WTC11 (cell line): Measurements from ENCODE around the gene ANTXR2. TPM values are rescaled to one million over a fixed set of nuclear protein-coding genes. Genes with fewer than 3 reads are reported as not detected.

ENCODE experiments used
- ATAC-seq: fragments of 200-7000 bp; cut with Tn5 transposase; 2 replicates; pipeline ENCODE4 v1.10.0; 2021; ENCODE audit warnings: mild to moderate bottlenecking, moderate library complexity
- CTCF ChIA-PET: fragments of 300-600 bp; sonication (Branson Sonifier 250); formaldehyde crosslinking; loops from one replicate; lab custom pipeline; 2021; ENCODE audit warnings: antibody characterized with exemption; lab: Charles Lee
- POLR2A ChIA-PET: fragments of 350-600 bp; sonication (Branson Sonifier 250); formaldehyde crosslinking; loops from one replicate; lab custom pipeline; 2021; ENCODE audit warnings: antibody characterized with exemption; lab: Charles Lee
- DNase-seq: peaks from one replicate; pipeline ENCODE4 v3.0.0; 2021; ENCODE audit warnings: low spot score
- H3K27ac Mint-ChIP-seq: 2 replicates; pipeline ENCODE4 v1.8.0; 2021; ENCODE audit warnings: mixed read lengths
- H3K27me3 Mint-ChIP-seq: 2 replicates; pipeline ENCODE4 v1.8.0; 2021; ENCODE audit warnings: low read depth, mild to moderate bottlenecking, moderate library complexity, mixed read lengths
- H3K36me3 Mint-ChIP-seq: 2 replicates; pipeline ENCODE4 v1.8.0; 2021; ENCODE audit warnings: mixed read lengths
- H3K4me1 Mint-ChIP-seq: 2 replicates; pipeline ENCODE4 v1.8.0; 2022; ENCODE audit warnings: mixed read lengths
- H3K4me3 Mint-ChIP-seq: 2 replicates; pipeline ENCODE4 v1.8.0; 2021; ENCODE audit warnings: mild to moderate bottlenecking, moderate library complexity, mixed read lengths
- H3K9me3 Mint-ChIP-seq: 2 replicates; pipeline ENCODE4 v1.8.0; 2021; ENCODE audit warnings: mixed read lengths
- CTCF ChIP-seq: fragments of 200-600 bp; IDR thresholded peaks from 2 replicates; pipeline ENCODE4 v1.8.0; 2022; ENCODE audit warnings: antibody characterized with exemption
- E2F1 ChIP-seq: sonication (generic); formaldehyde crosslinking; IDR thresholded peaks from 2 replicates; pipeline ENCODE4 v1.8.0; 2022; ENCODE audit warnings: mild to moderate bottlenecking, missing genetic modification reagents
- IRF2 ChIP-seq: sonication (generic); formaldehyde crosslinking; IDR thresholded peaks from 2 replicates; pipeline ENCODE4 v1.8.0; 2022; ENCODE audit warnings: low read depth, missing genetic modification reagents, borderline replicate concordance
- JUN ChIP-seq: sonication (generic); formaldehyde crosslinking; IDR thresholded peaks from 2 replicates; pipeline ENCODE4 v1.8.0; 2023; ENCODE audit warnings: mild to moderate bottlenecking, missing genetic modification reagents
- NFE2L1 ChIP-seq: sonication (generic); formaldehyde crosslinking; IDR thresholded peaks from 2 replicates; pipeline ENCODE4 v1.8.1; 2023; ENCODE audit warnings: missing genetic modification reagents
- NR3C1 ChIP-seq: sonication (generic); formaldehyde crosslinking; conservative IDR thresholded peaks from 2 replicates; pipeline ENCODE4 v1.8.1; 2023; ENCODE audit warnings: low read depth, mild to moderate bottlenecking, missing genetic modification reagents
- OVOL2 ChIP-seq: fragments of 250-450 bp; sonication (Bioruptor Pico); IDR thresholded peaks from 2 replicates; pipeline ENCODE4 v1.9.0; 2021; ENCODE audit warnings: mild to moderate bottlenecking, borderline replicate concordance
- SOX15 ChIP-seq: fragments of 250-450 bp; sonication (Bioruptor Pico); IDR thresholded peaks from 2 replicates; pipeline ENCODE4 v1.9.0; 2021; ENCODE audit warnings: mild to moderate bottlenecking
- TCF7 ChIP-seq: sonication (generic); formaldehyde crosslinking; IDR thresholded peaks from 2 replicates; pipeline ENCODE4 v1.8.0; 2022; ENCODE audit warnings: mild to moderate bottlenecking, low read depth, missing genetic modification reagents, moderate library complexity
- TEAD4 ChIP-seq: sonication (generic); formaldehyde crosslinking; IDR thresholded peaks from 2 replicates; pipeline ENCODE4 v1.8.0; 2022; ENCODE audit warnings: mild to moderate bottlenecking, missing genetic modification reagents
- TP53 ChIP-seq: sonication (generic); formaldehyde crosslinking; IDR thresholded peaks from 2 replicates; pipeline ENCODE4 v1.8.1; 2023; ENCODE audit warnings: mild to moderate bottlenecking, missing genetic modification reagents
- ZNF232 ChIP-seq: sonication (generic); formaldehyde crosslinking; IDR thresholded peaks from 2 replicates; pipeline ENCODE4 v1.8.0; 2022; ENCODE audit warnings: mild to moderate bottlenecking, missing genetic modification reagents
- ZNF396 ChIP-seq: fragments of 250-450 bp; sonication (Bioruptor Pico); IDR thresholded peaks from 2 replicates; pipeline ENCODE4 v1.8.0; 2021; ENCODE audit warnings: mild to moderate bottlenecking, moderate library complexity, borderline replicate concordance
- total RNA-seq: library from RNA; stranded (reverse); gene quantifications from 3 replicates; pipeline ENCODE4 v1.2.3, GENCODE V29; 2021
- TF ChIP-seq, protein P1 (sequence below): sonication (generic); formaldehyde crosslinking; IDR thresholded peaks from 2 replicates; pipeline ENCODE4 v1.8.0; 2022; ENCODE audit warnings: mild to moderate bottlenecking, missing genetic modification reagents
- TF ChIP-seq, protein P2 (sequence below): sonication (generic); formaldehyde crosslinking; IDR thresholded peaks from 2 replicates; pipeline ENCODE4 v1.8.1; 2023; ENCODE audit warnings: mild to moderate bottlenecking, missing genetic modification reagents
- TF ChIP-seq, protein P3 (sequence below): sonication (generic); formaldehyde crosslinking; IDR thresholded peaks from 2 replicates; pipeline ENCODE4 v1.8.1; 2022; ENCODE audit warnings: missing genetic modification reagents, borderline replicate concordance
- TF ChIP-seq, protein P4 (sequence below): fragments of 250-450 bp; sonication (Bioruptor Pico); IDR thresholded peaks from 2 replicates; pipeline ENCODE4 v1.9.0; 2021; ENCODE audit warnings: moderate library complexity, mild to moderate bottlenecking, inconsistent platforms, borderline replicate concordance

Gene ANTXR2
- total RNA-seq, 1 experiment from 2014 or later: 9.9 TPM

- H3K4me3 Mint-ChIP-seq: no peak overlapping the region
- no peak overlapping the region for H3K27ac Mint-ChIP-seq
- DNase-seq (no peak), ATAC-seq (no peak)
- CTCF ChIA-PET: no interaction called here
- TF ChIP-seq, protein P1, sequence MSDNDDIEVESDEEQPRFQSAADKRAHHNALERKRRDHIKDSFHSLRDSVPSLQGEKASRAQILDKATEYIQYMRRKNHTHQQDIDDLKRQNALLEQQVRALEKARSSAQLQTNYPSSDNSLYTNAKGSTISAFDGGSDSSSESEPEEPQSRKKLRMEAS (CRISPR knock-in tag): no peak
- H3K27me3 Mint-ChIP-seq: no peaks in the 10 kb centered on the region
- H3K9me3 Mint-ChIP-seq: peaks cover 13% of the 10 kb centered on the region
- H3K36me3 Mint-ChIP-seq: peaks cover 12% of the 10 kb centered on the region
- POLR2A ChIA-PET: no interaction called here
- H3K4me1 Mint-ChIP-seq: peaks cover 16% of the 10 kb centered on the region
Observed at GRCh38 chr4:80008351-80008750, 64.7 kb downstream of the ANTXR2 start.

DNA sequence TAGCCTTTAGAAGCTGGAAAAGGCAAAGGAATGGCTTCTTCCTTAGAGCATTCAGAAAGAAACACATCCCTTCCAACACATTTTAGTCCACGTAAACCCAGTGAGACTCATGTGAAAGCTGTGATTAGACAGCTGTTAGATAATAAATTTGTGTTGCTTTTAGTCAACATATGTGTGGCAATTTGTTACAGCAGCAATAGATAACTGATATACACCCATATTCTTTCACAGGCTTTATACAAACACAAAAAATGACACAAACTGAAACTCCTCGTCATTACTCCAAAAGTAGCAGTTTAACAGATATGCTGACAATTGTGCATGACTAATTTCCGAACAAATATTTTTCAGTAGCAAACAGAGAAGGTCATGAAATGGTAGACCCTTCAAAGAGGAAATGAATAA lies 65.3 kb downstream of the ANTXR2 start:
- H3K27ac Mint-ChIP-seq: no peak overlapping the region
- POLR2A ChIA-PET: no interaction called here

More for the DNA sequence above, 65.3 kb downstream of the ANTXR2 start:
- no peaks in the 10 kb centered on the region for H3K27me3 Mint-ChIP-seq
- ATAC-seq (no peak), DNase-seq (no peak)
- peaks cover 16% of the 10 kb centered on the region for H3K36me3 Mint-ChIP-seq
- H3K4me3 Mint-ChIP-seq: no peak overlapping the region
- H3K9me3 Mint-ChIP-seq: peaks cover 13% of the 10 kb centered on the region
- peaks cover 12% of the 10 kb centered on the region for H3K4me1 Mint-ChIP-seq
- CTCF ChIA-PET: no interaction called here
- TF ChIP-seq IRF2 (CRISPR knock-in tag) (no peak), OVOL2 (no peak), TCF7 (no peak), CTCF (no peak), ZNF232 (CRISPR knock-in tag) (no peak), SOX15 (CRISPR knock-in tag) (no peak), NFE2L1 (no peak), TP53 (CRISPR knock-in tag) (no peak), JUN (CRISPR knock-in tag) (no peak), NR3C1 (no peak), TEAD4 (CRISPR knock-in tag) (no peak), ZNF396 (CRISPR knock-in tag) (no peak), E2F1 (CRISPR knock-in tag) (no peak)
- TF ChIP-seq, protein P1 (CRISPR knock-in tag): no peak
- TF ChIP-seq, protein P2, sequence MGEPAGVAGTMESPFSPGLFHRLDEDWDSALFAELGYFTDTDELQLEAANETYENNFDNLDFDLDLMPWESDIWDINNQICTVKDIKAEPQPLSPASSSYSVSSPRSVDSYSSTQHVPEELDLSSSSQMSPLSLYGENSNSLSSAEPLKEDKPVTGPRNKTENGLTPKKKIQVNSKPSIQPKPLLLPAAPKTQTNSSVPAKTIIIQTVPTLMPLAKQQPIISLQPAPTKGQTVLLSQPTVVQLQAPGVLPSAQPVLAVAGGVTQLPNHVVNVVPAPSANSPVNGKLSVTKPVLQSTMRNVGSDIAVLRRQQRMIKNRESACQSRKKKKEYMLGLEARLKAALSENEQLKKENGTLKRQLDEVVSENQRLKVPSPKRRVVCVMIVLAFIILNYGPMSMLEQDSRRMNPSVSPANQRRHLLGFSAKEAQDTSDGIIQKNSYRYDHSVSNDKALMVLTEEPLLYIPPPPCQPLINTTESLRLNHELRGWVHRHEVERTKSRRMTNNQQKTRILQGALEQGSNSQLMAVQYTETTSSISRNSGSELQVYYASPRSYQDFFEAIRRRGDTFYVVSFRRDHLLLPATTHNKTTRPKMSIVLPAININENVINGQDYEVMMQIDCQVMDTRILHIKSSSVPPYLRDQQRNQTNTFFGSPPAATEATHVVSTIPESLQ (CRISPR knock-in tag): no peak
- TF ChIP-seq, protein P3, sequence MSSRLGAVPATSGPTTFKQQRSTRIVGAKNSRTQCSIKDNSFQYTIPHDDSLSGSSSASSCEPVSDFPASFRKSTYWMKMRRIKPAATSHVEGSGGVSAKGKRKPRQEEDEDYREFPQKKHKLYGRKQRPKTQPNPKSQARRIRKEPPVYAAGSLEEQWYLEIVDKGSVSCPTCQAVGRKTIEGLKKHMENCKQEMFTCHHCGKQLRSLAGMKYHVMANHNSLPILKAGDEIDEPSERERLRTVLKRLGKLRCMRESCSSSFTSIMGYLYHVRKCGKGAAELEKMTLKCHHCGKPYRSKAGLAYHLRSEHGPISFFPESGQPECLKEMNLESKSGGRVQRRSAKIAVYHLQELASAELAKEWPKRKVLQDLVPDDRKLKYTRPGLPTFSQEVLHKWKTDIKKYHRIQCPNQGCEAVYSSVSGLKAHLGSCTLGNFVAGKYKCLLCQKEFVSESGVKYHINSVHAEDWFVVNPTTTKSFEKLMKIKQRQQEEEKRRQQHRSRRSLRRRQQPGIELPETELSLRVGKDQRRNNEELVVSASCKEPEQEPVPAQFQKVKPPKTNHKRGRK (CRISPR knock-in tag): no peak
- TF ChIP-seq, protein P4, sequence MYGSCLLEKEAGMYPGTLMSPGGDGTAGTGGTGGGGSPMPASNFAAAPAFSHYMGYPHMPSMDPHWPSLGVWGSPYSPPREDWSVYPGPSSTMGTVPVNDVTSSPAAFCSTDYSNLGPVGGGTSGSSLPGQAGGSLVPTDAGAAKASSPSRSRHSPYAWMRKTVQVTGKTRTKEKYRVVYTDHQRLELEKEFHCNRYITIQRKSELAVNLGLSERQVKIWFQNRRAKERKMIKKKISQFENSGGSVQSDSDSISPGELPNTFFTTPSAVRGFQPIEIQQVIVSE (CRISPR knock-in tag): no peak
